Right renal cortex interstitium (tissue), 3 donors: ENCODE data around the gene TMC4. TPM values are rescaled to one million over a fixed set of nuclear protein-coding genes. Genes with fewer than 3 reads are reported as not detected.
"Not testable (repeated sequence)": the region's sequence is repeated elsewhere in the genome, so short reads cannot be mapped to it uniquely, and the experiment has no call there.

ENCODE experiments used
- DNase-seq, 3 donors: peaks; one replicate each; pipeline ENCODE4 v3.0.0-alpha.2; 2013; ENCODE audit warnings: low read depth in 3 of 3, low spot score in 2 of 3
- polyA plus RNA-seq, 3 donors: library from polyadenylated mRNA; unstranded; fragments of 120-200 nt; gene quantifications; one replicate each; pipeline ENCODE4 v1.2.1, GENCODE V29; 2013; ENCODE audit not compliant: insufficient read length in 3 of 3

TMC4 gene
- polyA plus RNA-seq, 3 donors: 23.0 to 33.2 (median 25.3) TPM

GRCh38 chr19:54183431-54183830 is 10.5 kb upstream of the TMC4 start:
- no peak for DNase-seq

DNA sequence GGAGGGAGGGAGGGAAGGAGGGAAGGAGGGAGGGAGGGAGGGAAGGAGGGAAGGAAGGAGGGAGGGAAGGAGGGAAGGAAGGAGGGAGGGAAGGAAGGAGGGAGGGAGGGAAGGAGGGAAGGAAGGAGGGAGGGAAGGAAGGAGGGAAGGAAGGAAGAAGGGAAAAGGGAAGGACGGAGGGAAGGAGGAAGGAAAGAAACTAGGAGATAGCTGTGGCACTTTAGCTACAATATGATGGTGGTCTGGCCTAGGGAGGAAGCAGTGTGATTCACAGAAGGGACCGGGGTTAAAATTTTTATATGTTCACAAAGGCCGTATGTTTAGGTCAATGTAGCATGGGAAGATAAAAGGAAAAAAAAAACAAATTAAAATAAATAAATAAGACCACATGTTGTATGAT is 8.9 kb upstream of the TMC4 start:
- not testable (repeated sequence) for DNase-seq

DNA sequence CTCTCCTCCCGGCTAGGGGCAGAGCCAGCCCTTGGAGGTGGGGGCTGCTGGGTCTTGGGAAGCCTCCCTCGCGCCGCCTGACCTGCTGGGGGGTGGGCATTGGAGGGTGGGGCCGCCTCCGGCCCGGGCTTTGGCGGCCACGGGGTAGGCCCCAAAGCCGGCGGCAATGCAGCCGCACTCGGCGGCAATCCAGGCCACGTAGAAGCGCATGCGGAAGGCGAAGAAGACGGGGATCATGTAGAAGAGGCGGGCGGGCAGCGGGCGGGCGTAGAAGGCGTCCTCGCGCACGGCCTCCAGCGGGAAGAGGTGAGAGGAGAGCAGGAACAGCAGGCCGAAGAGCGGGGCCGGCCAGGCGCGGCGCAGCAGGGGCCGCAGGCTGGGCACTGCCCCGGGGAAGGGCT is 7.7 kb upstream of the TMC4 start:
- no peak for DNase-seq

GRCh38 chr19:54179921-54180461 is 7.0 kb upstream of the TMC4 start:
- DNase-seq: peak in 2 of 3 donors; percentile 61 to 75

GRCh38 chr19:54179262-54179852 is 6.4 kb upstream of the TMC4 start:
- DNase-seq: no peak

DNA sequence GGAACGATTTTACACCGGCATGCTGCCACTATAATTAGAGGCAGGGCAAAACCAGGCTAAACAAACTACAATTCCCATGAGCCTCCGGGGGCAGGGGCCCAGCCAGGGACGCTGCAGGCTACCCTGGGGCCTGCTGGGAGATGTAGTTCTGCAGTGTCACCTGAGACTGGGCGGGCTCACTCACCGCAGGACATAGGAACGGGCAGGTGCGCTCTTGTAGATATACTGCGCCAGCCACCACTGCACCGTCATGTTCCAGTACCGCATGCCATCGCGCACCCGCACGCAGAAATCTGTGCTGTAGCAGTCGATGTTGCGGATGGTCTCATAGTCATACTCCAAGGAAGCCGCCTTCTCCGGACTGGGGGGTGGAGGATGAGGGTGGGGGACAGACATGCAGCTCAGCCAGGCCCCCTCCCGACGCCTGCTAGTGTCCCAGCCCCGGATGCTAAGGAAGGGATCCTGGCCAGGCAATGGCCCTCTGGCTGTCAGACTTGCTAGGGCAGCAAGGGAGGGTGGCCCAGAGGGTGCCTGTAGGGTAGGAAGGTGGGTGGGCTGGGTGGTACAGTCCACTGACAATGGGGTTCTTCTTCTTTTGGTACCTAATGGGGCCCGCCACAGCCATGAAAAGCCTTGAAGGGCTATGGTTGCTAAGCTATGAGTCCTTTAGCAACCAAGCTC is 5.8 kb upstream of the TMC4 start:
- no peak for DNase-seq

- no peak for DNase-seq
Measured at GRCh38 chr19:54173951-54174834, 1.2 kb upstream of the TMC4 start.

DNA sequence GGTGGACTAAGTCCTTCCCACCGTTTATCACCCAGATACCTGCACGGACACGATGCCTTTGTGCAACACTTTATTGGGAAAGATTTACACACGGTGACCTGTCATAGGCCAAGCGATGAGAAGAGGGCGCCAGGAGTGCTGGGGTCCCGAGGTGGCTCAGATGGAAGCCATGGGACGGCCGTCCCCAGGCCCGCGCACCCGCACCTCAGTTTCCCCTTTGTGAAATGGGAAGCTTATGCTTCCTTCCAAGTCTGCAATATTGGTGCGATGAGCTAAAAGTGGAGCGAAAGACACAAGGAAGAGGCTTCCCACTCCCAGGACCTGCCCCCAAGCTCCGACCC is 369 bp upstream of the TMC4 start:
- DNase-seq: no peak

DNA sequence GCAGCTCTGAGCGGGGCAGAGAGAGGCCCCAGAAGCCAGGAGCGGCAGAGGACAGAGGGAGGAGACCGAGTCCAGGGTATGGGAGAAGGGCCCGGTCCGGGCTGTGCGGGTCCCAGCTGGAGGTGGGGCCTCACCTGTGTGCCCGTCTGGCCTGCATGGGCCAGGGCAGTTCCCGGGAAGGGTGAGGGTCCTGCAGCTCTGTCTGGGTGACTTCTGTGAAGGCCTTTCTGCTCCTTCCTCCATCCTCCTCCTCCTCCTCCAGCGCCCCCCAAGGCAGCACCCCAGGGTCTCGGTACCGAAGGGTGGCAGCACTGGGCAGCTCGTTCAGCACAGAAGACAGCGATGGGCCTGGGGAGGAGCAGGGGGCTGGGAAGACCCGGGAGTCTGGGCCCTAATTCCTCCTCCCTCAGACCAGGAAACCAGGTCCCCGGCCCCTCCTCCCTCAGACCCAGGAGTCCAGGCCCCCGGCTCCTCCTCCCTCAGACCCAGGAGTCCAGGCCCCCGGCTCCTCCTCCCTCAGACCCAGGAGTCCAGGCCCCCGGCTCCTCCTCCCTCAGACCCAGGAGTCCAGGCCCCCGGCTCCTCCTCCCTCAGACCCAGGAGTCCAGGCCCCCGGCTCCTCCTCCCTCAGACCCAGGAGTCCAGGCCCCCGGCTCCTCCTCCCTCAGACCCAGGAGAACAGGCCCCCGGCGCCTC is 1.1 kb downstream of the TMC4 start:
- DNase-seq: not testable (repeated sequence)

- DNase-seq: no peak
Measured at GRCh38 chr19:54169149-54169740, 3.7 kb downstream of the TMC4 start.

DNA sequence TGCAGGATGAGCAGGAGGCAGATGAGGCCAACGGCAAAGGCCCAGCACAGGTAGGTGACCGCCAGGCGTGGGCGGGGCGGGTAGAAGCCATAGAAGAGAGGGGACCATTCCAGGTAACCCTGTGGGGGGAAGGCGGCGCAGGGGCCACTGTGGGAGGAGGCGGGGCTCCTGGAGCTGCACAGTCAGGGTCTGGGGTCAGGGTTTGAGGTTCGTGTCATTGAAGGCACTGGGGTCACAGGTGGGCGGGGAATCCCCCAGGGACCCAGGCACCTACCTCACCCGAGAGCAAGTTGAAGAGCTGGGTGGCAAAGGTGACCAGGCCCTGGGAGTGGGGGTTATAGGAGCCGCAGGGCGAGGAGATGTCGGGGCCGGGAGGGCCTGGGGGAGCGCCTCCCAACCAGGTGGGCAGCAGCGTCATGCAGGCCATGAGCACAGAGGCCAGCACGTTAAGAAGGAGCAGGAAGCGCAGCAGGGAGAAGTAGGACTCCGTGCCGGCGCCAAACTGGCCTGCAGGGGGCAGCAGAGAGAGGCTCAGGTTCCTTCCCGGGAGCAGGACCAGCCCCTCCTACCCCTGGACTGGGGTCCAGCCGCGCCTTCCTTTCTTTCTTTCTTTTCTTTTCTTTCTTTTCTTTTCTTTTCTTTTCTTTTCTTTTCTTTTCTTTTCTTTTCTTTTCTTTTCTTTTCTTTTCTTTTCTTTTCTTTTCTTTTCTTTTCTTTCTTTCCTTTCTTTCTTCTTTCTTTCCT is 4.6 kb downstream of the TMC4 start:
- peak in 2 of 3 donors; percentile 76 to 82 for DNase-seq

DNA sequence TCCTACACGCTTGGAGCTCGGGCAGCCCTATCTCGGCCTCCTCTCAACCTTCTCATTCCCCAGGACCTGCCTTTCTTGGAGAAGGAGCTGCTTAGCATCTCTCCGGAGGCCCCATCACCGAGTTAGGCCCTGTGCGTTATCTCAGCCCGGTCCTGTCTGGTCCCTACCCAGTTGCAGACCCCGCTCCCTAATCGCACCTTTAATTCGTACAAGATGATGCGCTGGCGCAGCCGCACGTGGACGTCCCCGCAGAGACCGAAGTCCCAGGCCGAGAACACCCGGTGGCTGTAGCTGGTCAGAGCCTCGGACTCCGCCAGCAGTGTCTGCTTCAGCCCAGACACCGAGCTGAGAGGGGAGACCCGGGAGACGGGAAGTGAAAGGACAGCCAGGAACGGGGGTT is 7.7 kb downstream of the TMC4 start:
- DNase-seq: no peak

- no peak for DNase-seq
Measured at GRCh38 chr19:54164369-54165068, 8.4 kb downstream of the TMC4 start.

GRCh38 chr19:54162884-54163283 is 10.1 kb downstream of the TMC4 start:
- no peak for DNase-seq

- no peak for DNase-seq
Measured at GRCh38 chr19:54162241-54162805, 10.6 kb downstream of the TMC4 start.

DNA sequence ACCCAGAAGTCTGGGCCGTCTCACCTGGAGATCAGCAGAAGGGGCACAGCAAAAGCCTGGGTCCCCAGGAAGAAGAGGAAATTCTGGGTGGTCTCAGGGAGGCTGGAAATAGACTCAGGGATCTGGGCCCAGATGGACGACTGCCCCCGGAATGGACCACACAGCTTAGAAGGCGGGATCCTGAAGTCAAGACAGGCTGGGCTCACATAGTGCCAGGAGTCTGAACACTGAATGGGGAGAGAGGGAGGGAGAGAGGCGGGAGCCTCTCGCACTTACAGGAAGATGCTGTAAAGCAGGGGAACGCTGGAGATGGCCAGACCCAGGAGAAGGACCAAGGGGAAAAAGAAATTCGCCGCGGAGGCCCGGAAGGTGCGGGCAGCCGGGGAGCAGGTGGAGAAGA is 12.1 kb downstream of the TMC4 start:
- DNase-seq: no peak

DNA sequence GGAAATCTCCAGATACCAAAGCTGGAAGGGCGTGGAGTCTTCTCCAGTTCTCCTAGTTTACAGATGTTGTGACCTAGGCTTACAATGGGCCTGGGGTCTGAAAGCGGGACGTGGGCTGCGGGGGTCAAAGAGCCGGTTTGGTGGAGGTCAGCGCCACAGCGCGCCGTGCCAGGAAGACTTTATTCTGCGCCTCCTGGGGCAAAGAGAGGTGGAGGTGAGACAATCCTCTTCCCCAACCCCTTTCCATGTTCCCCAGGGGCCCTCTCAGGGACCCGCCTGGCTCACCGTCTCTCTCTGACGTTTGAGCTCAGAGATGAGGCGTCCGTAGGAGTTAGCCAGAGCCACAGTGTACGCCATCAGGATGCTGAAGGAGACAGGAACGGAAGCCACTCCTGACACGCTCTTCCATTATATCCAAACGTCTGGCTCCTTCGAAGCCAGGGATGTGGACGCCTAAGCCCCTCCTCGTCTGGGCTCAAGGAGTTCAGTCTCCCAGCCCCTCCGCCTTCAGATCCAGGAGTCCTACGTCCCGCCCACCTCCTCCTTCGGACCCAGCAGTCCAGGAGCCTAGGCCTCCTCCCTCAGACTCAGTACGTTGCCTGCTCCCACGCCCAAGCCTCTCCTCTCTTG is 12.7 kb downstream of the TMC4 start:
- no peak for DNase-seq
